Measurements from ENCODE around the gene SH3PXD2A.
"Not testable (repeated sequence)": the region's sequence is repeated elsewhere in the genome, so short reads cannot be mapped to it uniquely, and the experiment has no call there.

- not testable (repeated sequence) for TF ChIP-seq POLR2AphosphoS5, CTCF, POLR2A (IDR thresholded peaks at IDR 0.05)
Measured at GRCh38 chr10:103772846-103773245, 82.5 kb downstream of the SH3PXD2A start.
